NCI-H510A treated with DMSO at 0.1 percent for 48 hours (cell line): ENCODE data around the gene KCNIP2.
A peak's percentile ranks its signal among the peaks of the same experiment; 100 is the strongest.
"Not testable (repeated sequence)": the region's sequence is repeated elsewhere in the genome, so short reads cannot be mapped to it uniquely, and the experiment has no call there.

ENCODE experiments used
- DNase-seq: peaks from one replicate; lab custom pipeline; 2025; lab: John Stamatoyannopoulos, UW

The KCNIP2 gene

GRCh38 chr10:101828766-101829551 is 14.6 kb downstream of the KCNIP2 start:
- no peak for DNase-seq

- DNase-seq: no peak
Measured at GRCh38 chr10:101827919-101828600, 15.5 kb downstream of the KCNIP2 start.

- no peak for DNase-seq
Measured at GRCh38 chr10:101826852-101827434, 16.7 kb downstream of the KCNIP2 start.

GRCh38 chr10:101824736-101825135 is 18.9 kb downstream of the KCNIP2 start:
- DNase-seq: no peak

- DNase-seq: peak; percentile 87
Measured at GRCh38 chr10:101818872-101819633, 24.5 kb downstream of the KCNIP2 start.

GRCh38 chr10:101818119-101818871 is 25.3 kb downstream of the KCNIP2 start, which contains the start of gene OGA:
TSS of gene OGA (minus strand) at chr10:101818444. CDS start at chr10:101818022, 422 bp downstream.
- peak; percentile 99 for DNase-seq

- peak; percentile 21 for DNase-seq
Measured at GRCh38 chr10:101817337-101818118, 26.1 kb downstream of the KCNIP2 start.

- no peak for DNase-seq
Measured at GRCh38 chr10:101816913-101817336, 26.7 kb downstream of the KCNIP2 start.

- DNase-seq: no peak
Measured at GRCh38 chr10:101816376-101816775, 27.2 kb downstream of the KCNIP2 start.

GRCh38 chr10:101814466-101815071 is 29.0 kb downstream of the KCNIP2 start:
- DNase-seq: no peak

- no peak for DNase-seq
Measured at GRCh38 chr10:101812606-101813005, 31.0 kb downstream of the KCNIP2 start.

GRCh38 chr10:101807158-101807557 is 36.4 kb downstream of the KCNIP2 start:
- DNase-seq: no peak

- DNase-seq: no peak
Measured at GRCh38 chr10:101803511-101803910, 40.1 kb downstream of the KCNIP2 start.

GRCh38 chr10:101797403-101798059 is 46.1 kb downstream of the KCNIP2 start:
- no peak for DNase-seq

GRCh38 chr10:101793526-101793925 is 50.1 kb downstream of the KCNIP2 start:
- no peak for DNase-seq

GRCh38 chr10:101789686-101790085 is 53.9 kb downstream of the KCNIP2 start:
- no peak for DNase-seq

GRCh38 chr10:101789231-101789630 is 54.4 kb downstream of the KCNIP2 start:
- not testable (repeated sequence) for DNase-seq

GRCh38 chr10:101785801-101786200 is 57.8 kb downstream of the KCNIP2 start:
- no peak for DNase-seq

- DNase-seq: no peak
Measured at GRCh38 chr10:101784558-101784957, 59.0 kb downstream of the KCNIP2 start.

- peak; percentile 57 for DNase-seq
Measured at GRCh38 chr10:101783736-101784118, 59.9 kb downstream of the KCNIP2 start.
